NCI-H2107 (cell line): ENCODE data around the gene SND1.

Source experiments
- DNase-seq: peaks from one replicate; lab custom pipeline; 2025; lab: John Stamatoyannopoulos, UW

SND1 gene

GRCh38 chr7:127651556-127652332 is at the start of gene SND1:
TSS of gene SND1 (plus strand) at chr7:127652194. CDS start at chr7:127652374, 180 bp downstream.
- DNase-seq = peak; percentile 98

DNA sequence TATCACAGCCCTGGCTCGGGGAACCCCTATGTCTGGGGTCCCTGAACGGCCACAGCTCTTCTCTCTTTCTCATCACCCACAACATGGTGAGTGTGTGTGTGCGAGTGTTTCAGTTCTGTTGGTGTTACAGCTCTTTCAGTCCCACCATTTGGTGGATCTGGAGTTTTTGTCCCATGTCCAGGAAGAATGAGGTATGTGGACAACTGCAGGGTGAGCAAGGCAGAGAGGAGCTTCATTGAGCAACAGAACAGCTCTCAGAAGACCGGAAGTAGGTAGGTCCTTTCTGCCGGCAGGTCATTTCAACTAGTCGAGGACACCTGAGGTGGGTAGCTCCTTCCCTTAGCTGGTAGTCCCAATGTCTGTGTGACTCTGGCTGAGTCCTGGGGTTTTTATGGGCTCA is 43.5 kb upstream of the SND1 start:
- DNase-seq = no peak

DNA sequence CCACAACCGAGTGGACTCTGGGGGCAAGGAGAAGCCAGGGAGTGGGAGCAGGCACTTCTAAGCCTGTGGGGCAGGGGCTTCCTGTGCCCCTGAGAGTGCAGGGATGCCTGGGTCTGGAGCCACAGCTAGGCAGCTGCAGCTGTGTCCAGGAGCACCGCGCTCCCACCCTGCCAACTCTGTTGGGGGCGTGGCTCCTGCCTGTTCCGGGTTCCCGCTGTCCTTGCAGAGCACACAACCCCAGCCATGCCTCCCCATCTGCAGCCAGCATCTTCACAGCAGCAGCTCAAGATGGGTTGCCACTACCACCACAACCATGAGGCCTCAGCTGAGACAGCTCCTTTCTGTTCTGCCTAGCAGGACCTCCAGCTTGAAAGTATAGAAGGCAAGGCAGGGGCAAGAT is 42.7 kb upstream of the SND1 start:
- no peak for DNase-seq

DNA sequence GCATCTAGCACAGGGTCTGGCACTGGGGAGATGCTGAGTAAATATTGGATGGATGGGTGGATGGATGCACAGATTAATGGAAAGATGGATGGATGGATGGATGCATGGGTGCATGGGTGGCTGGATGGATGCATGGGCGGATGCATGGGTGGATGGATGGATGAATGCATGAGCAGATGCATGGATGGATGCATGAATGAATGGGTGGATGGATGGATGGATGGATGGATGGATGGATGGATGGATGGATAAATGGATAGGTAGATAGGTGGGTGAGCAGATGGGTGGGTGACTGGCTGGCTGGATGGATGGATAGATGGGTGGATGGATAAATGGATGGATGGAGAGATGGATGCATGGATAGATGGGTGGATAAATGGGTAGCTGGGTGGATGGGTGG is 39.7 kb upstream of the SND1 start:
- DNase-seq = no peak

GRCh38 chr7:127616724-127617123 is 35.3 kb upstream of the SND1 start:
- DNase-seq = no peak

- DNase-seq = no peak
These were observed 34.0 kb upstream of the SND1 start, which contains the start of gene PAX4 for GRCh38 chr7:127618042-127618441. TSS of gene PAX4 (minus strand) at chr7:127618142. CDS start at chr7:127615928, 2,214 bp downstream.

DNA sequence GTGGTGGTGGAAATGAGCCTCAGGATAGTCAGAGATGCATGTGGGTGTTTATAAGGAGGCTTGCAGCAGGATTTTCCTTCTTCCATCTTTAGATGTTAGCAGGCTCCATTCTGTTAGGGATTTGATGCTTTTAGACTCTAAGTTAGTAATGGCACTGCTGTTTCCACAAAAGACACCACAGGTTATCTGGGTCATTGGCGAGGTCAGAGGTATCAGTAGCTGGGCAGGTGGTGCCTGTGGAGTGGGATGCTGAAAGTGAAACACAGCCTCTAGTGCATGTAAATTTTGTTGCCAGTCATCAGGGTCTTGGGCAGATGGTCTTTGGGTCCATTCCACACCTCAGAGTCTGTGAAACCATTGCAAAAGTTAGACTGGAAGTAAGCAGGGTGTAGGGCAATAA is 33.2 kb upstream of the SND1 start:
- DNase-seq = no peak

DNA sequence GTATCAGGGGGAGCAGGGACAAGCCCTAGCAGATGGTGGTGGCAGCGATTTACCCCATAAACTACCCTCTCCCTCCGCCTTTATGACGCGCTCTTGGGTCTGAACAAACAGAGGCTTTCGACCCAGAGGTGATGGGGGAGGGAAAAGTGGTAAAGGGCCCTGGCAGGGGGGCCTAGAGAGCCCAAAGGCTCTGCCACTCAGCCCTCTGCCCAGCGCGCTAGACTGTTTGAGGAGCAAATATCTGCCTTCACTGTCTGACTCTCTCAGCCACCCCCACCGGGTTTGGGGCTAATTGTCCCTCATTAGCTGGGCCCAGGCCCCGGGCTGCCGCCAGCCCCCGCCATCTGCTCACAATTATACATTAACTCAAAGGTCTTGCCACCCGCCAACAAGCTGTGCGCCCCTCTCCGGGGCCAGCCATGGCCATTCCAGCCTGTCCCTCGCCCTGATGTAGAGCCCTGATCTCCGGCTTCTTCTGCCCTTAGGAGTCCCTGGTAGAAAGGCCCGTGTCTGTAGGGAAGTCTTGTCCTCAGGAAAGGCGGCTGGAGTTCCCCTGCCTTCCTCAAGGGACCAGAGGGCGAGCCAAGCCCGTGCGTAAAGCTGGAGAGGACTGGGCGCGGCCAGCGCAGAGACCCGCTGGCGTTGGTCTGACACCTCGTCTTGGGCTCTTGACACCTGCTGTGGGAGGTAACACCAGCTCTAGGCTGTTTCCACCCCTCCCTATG is 32.2 kb upstream of the SND1 start:
- no peak for DNase-seq

DNA sequence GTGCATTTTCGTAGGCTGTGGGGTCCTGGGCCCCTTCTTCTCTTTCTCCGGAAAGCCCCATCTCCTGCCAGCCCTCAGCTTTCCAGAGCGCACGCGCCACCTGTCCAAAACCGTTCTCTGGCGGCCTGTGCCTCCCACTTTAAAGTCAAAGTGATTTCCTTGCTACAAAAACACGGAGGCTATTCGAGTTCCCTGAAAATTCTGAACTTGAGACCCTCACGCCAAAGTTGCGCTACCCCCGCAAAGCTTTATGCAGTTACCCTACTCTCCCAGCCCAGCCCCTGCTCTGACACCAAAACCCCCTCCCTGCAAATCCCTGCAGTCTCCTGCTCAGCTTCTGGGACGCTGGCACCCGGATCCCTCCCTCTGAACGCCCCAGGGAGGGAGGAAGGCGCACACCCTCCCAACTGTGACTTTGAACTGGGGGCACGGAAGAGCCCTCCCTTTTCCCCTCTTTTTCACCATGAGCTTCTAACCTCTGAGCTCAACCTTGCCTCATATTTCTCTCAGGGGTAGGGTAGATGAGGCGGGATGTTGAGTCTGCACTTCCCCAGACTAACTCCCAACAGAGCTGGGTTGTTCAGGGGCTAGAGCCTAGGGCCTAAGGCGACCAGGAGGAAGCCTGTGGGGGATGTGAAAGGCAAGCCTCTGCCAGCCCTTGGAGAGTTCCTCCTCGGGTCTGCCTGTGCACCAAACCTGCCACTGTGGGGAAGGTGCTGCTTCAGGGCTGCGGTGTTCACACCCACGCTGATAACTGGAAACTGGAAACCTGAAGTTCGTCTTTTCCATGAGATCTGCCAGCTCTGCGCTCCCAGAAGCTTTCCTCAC is 31.4 kb upstream of the SND1 start:
- DNase-seq = no peak

DNA sequence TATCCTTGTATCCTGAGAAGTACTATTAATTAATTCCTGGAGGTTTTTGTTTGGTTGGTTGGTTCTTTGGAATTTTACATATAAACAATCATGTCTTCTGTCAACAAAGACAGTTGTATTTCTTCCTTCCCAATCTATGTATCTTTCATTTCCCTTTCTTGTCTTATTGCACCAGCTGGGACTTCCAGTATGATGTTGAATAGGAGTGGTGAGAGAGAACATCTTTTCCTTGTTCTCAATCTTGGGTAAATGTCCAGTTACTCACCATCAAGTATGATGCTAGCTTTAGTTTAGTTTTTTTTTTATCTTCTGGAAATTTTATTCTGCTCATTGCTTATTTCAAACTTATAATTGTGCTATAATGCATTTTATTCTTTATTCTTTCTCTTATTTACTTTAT is 26.7 kb upstream of the SND1 start:
- DNase-seq = no peak

GRCh38 chr7:127628445-127628844 is 23.5 kb upstream of the SND1 start:
- DNase-seq = no peak

GRCh38 chr7:127629268-127629854 is 22.6 kb upstream of the SND1 start:
- DNase-seq = no peak

DNA sequence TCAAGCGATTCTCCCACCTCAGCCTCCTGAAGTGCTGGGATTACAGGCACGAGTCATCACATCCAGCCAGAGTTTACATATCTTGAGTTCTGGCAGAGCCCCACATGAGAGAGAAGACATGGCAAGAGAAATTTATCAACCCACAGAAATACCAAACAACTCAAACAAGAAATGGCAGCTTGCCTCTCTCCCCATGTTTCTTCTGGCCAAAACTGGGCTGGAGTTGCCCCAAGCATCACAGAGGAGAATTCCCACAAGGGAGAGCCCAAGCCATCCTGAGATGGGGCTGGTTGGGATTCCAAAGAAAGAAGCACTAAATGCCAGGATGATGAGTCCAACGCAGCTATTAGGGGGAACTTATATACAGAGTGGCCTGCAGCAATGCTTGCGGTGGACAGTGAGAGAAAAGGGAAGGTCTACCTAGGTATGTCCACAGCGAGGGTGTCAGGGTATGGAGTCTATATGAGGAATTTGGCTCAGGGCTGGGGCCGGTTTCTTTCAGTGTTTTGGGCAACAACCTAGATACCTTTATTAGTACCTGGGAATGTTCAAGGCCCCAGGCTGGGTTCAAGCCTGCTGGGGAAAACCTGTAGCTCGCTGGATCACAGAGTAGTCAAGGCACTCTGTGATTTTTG is 19.6 kb upstream of the SND1 start:
- no peak for DNase-seq

DNA sequence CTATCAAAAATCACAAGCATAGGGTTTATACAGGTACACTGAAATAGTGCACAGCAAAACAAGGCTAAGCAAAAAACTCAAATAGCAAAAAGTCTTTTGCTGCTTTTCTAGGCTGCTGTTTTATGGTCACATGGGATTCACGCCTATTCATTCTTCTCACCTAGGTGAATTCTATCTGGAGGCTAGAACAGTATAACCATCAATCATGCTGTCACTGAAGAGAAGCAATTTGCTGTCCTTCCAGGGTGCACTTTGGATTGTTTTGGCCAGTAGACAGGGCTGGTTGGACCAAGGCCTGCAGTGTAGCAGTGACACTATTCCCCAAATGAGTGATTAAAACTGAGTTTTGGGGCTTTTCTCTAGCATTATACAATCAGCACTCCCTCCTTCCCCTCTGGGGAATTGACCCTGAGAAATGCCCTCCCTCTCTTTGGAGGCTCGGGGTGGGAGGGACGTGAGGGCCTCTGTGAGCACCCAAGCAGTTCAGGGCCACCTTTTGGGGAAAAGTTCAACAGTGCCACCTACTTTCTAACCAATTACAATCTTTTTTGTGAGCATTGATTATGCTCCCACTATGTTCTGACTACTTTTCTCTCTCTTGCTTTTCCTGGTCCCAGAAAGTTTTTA is 16.2 kb upstream of the SND1 start:
- no peak for DNase-seq

DNA sequence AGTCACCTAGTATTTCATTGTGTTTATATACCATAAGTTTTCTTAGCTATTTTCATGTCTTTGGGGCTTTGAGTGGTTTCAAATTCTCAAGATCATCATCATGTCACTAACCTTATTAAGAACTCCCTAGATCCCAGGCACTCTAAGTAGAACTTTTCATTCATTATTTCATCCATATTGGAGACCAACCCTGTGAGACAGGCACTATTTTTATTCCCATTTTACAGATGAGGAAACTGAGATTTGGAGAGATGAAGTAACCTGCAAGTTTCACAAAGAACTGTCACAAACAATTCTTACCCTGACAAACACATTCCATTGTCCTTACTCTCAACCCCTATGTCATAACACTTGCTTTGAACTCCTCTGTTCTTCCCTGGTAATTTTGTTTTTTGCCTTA is 13.8 kb upstream of the SND1 start:
- DNase-seq = no peak

DNA sequence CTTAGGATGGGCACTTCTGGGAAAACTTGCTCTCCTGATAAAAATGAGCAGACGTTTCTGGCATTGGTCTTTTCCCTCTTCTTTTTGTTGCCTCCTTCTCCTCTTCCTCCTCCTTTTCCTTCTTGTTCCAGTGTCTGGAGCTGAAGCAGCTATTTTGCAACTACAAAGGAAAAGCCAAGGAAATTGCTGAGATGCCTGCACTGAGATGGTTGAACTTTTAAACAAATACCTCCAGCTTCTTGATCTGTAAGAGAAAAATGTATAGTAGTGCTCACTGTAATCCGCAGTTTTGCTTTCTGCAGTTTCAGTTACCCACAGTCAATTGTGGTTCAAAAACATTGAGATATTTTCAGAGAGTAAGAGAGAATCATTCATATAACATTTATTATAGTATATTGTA is 7.5 kb upstream of the SND1 start:
- no peak for DNase-seq

GRCh38 chr7:127647636-127648035 is 4.4 kb upstream of the SND1 start:
- DNase-seq = no peak

DNA sequence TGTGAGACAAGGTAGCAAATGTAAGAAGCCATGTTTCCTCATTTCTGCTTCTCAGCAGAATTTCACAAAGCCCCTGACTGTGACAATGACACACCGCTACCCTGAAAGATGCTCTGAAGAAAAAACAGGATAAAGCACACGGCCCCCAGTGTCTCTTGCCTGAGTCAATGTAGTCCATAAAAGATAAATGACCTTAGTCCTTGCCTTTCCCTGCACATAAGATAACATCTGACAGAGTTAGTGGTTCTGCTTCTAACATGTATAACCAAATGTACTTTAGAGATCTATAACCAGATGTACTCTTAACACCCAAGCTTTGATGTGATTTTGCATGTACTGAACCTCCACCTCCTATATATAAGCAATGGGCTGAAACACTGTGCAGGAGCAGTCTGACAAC is 3.0 kb upstream of the SND1 start:
- DNase-seq = no peak

GRCh38 chr7:127650847-127651555 is 993 bp upstream of the SND1 start:
- DNase-seq = no peak
